Activated CD8-positive, alpha-beta memory T cell treated with anti-CD3 and anti-CD28 coated beads, Interleukin-2, amount 50 U/mL, for 4 hours (primary cell): ENCODE measurements around the gene TTLL3.

ENCODE experiments used
- DNase-seq: peaks from one replicate; pipeline ENCODE4 v3.0.0-alpha.2; 2020

TTLL3 gene

GRCh38 chr3:9781978-9782603, 28.0 kb upstream of the TTLL3 start:
- DNase-seq, result no peak

- DNase-seq, result no peak
These were observed 27.3 kb upstream of the TTLL3 start for GRCh38 chr3:9782770-9783169.

- DNase-seq, result no peak
These were observed 26.1 kb upstream of the TTLL3 start for GRCh38 chr3:9783954-9784353.

- no peak for DNase-seq
These were observed 25.1 kb upstream of the TTLL3 start for GRCh38 chr3:9784965-9785364.

- no peak for DNase-seq
These were observed 24.5 kb upstream of the TTLL3 start for GRCh38 chr3:9785602-9786001.

- no peak for DNase-seq
These were observed 23.8 kb upstream of the TTLL3 start for GRCh38 chr3:9786209-9786739.

- DNase-seq, result no peak
These were observed 23.0 kb upstream of the TTLL3 start for GRCh38 chr3:9786825-9787669.

- no peak for DNase-seq
These were observed 22.3 kb upstream of the TTLL3 start for GRCh38 chr3:9787714-9788113.

GRCh38 chr3:9791127-9791526, 18.9 kb upstream of the TTLL3 start:
- DNase-seq, result no peak

- no peak for DNase-seq
These were observed 18.2 kb upstream of the TTLL3 start for GRCh38 chr3:9791790-9792404.

- DNase-seq, result peak; percentile 92
These were observed 17.5 kb upstream of the TTLL3 start, which contains the start of the genes ARPC4 and TADA3 for GRCh38 chr3:9792405-9793160. Gene ARPC4 (plus strand): TSS chr3:9793082. CDS start chr3:9793122, 40 bp downstream. Gene TADA3 (minus strand): TSS chr3:9792473. CDS start chr3:9791466, 1,007 bp downstream.

GRCh38 chr3:9793161-9793781, 16.8 kb upstream of the TTLL3 start:
- DNase-seq, result no peak

- DNase-seq, result no peak
These were observed 15.7 kb upstream of the TTLL3 start for GRCh38 chr3:9794400-9794799.

- no peak for DNase-seq
These were observed 14.9 kb upstream of the TTLL3 start for GRCh38 chr3:9795207-9795606.

- no peak for DNase-seq
These were observed 12.7 kb upstream of the TTLL3 start for GRCh38 chr3:9797196-9797945.

GRCh38 chr3:9800529-9800928, 9.5 kb upstream of the TTLL3 start:
- DNase-seq, result no peak

- no peak for DNase-seq
These were observed 6.6 kb upstream of the TTLL3 start for GRCh38 chr3:9803494-9803893.

- DNase-seq, result no peak
These were observed 5.1 kb upstream of the TTLL3 start for GRCh38 chr3:9804996-9805395.

GRCh38 chr3:9806137-9806536, 3.9 kb upstream of the TTLL3 start:
- no peak for DNase-seq

GRCh38 chr3:9806688-9807589, 3.1 kb upstream of the TTLL3 start:
- no peak for DNase-seq

- DNase-seq, result no peak
These were observed 2.1 kb upstream of the TTLL3 start for GRCh38 chr3:9807981-9808344.
